Peyer's patch (tissue), 4 donors: ENCODE data around the gene ZBED1. TPM values are rescaled to one million over a fixed set of nuclear protein-coding genes. Genes with fewer than 3 reads are reported as not detected.
A peak's percentile ranks its signal among the peaks of the same experiment; 100 is the strongest.

Experiments used
- DNase-seq, 3 donors: peaks; one replicate each; pipeline ENCODE4 v3.0.0-alpha.2; 2017 to 2019
- H3K27ac ChIP-seq, 4 donors: fragments of 200-600 bp; sonication (generic); one replicate each; pipeline ENCODE4 v1.5.1; 2016 to 2019
- H3K27me3 ChIP-seq, 2 donors: fragments of 200-600 bp; sonication (generic); one replicate each; pipeline ENCODE4 v1.5.1; 2019
- H3K36me3 ChIP-seq, 3 donors: fragments of 200-600 bp; sonication (generic); one replicate each; pipeline ENCODE4 v1.5.1; 2016 to 2019
- H3K4me1 ChIP-seq, 4 donors: fragments of 200-600 bp; sonication (generic); one replicate each; pipeline ENCODE4 v1.5.1; 2016 to 2019
- H3K4me3 ChIP-seq, 4 donors: fragments of 200-600 bp; sonication (generic); 1 replicate in 3 of 4; 2 replicates in 1 of 4; pipeline ENCODE4 v1.5.1; 2016 to 2019; ENCODE audit warnings: mild to moderate bottlenecking in 1 of 4
- H3K9me3 ChIP-seq, 4 donors: fragments of 200-600 bp; sonication (generic); one replicate each; pipeline ENCODE4 v1.5.1; 2016 to 2019; ENCODE audit warnings: mild to moderate bottlenecking in 1 of 4
- CTCF ChIP-seq, 6 experiments: fragments of 450-650 bp in 4 of 6; fragments of 200-600 bp in 2 of 6; sonication (generic) in 1 of 6; IDR thresholded peaks; one replicate each; pipeline ENCODE4 v1.5.1; 2017 to 2019; ENCODE audit warnings: antibody characterized with exemption in 6 of 6, mild to moderate bottlenecking in 3 of 6, moderate library complexity in 1 of 6
- POLR2A ChIP-seq, 2 donors: fragments of 450-650 bp; IDR thresholded peaks; one replicate each; pipeline ENCODE4 v1.5.1; 2017; ENCODE audit warnings: antibody characterized with exemption in 2 of 2, mild to moderate bottlenecking in 2 of 2, moderate library complexity in 2 of 2
- total RNA-seq, 4 donors: library from RNA; depleted of rRNA; stranded (reverse); fragments of >200 nt; gene quantifications; one replicate each; pipeline ENCODE4 v1.1.0, GENCODE V29; 2016

Gene ZBED1
- total RNA-seq, 4 donors from 2014 or later = 48.7 to 71.4 (median 59.8) TPM

GRCh38 chrX:2498781-2499302 lies 1.9 kb downstream of the ZBED1 start:
- Histone ChIP-seq H3K36me3 (peaks cover 0 to 9% (median 0%) of the 10 kb centered on the region in 3 donors), H3K27me3 (no peaks in the 10 kb centered on the region), H3K9me3 (no peaks in the 10 kb centered on the region), H3K4me3 (peak overlapping the region in 3 of 4 donors; percentile 83 to 99 (median 86)), H3K4me1 (peaks cover 0 to 27% (median 6%) of the 10 kb centered on the region in 4 donors), H3K27ac (peak overlapping the region; percentile 8 to 96 (median 91))
- TF ChIP-seq POLR2A (IDR thresholded peaks at IDR 0.05) (no peak), CTCF (IDR thresholded peaks at IDR 0.05) (no peak)
- no peak for DNase-seq

- peak overlapping the region; percentile 8 to 96 (median 91) for H3K27ac ChIP-seq
- peak in 1 of 3 donors; percentile 69 for DNase-seq
- no peaks in the 10 kb centered on the region for H3K9me3 ChIP-seq
- no peaks in the 10 kb centered on the region for H3K27me3 ChIP-seq
- peaks cover 0 to 27% (median 6%) of the 10 kb centered on the region in 4 donors for H3K4me1 ChIP-seq
- TF ChIP-seq CTCF (IDR thresholded peaks at IDR 0.05) (no peak), POLR2A (IDR thresholded peaks at IDR 0.05) (no peak)
- H3K4me3 ChIP-seq = peak overlapping the region in 2 of 4 donors; percentile 86 to 99
- H3K36me3 ChIP-seq = peaks cover 0 to 9% (median 0%) of the 10 kb centered on the region in 3 donors
Observed at GRCh38 chrX:2497961-2498780, 2.6 kb downstream of the ZBED1 start.

GRCh38 chrX:2495595-2495994 lies 5.2 kb downstream of the ZBED1 start:
- peaks cover 0 to 14% (median 4%) of the 10 kb centered on the region in 4 donors for H3K4me1 ChIP-seq

GRCh38 chrX:2492531-2493218 lies 8.1 kb downstream of the ZBED1 start:
- peaks cover 0 to 4% (median 0%) of the 10 kb centered on the region in 4 donors for H3K4me1 ChIP-seq
- peaks cover 0 to 40% (median 0%) of the 10 kb centered on the region in 3 donors for H3K36me3 ChIP-seq
- H3K27me3 ChIP-seq = no peaks in the 10 kb centered on the region
- TF ChIP-seq POLR2A (IDR thresholded peaks at IDR 0.05) = no peak
- DNase-seq = peak in 1 of 3 donors; percentile 36
- H3K9me3 ChIP-seq = no peaks in the 10 kb centered on the region
- H3K27ac ChIP-seq = no peak overlapping the region
- no peak overlapping the region for H3K4me3 ChIP-seq

More at GRCh38 chrX:2495595-2495994, 5.2 kb downstream of the ZBED1 start:
- TF ChIP-seq POLR2A (IDR thresholded peaks at IDR 0.05) (no peak), CTCF (IDR thresholded peaks at IDR 0.05) (no peak)
- Histone ChIP-seq H3K27ac (no peak overlapping the region), H3K27me3 (no peaks in the 10 kb centered on the region), H3K4me3 (no peak overlapping the region), H3K36me3 (peaks cover 0 to 10% (median 0%) of the 10 kb centered on the region in 3 donors), H3K9me3 (no peaks in the 10 kb centered on the region)
- peak in 1 of 3 donors; percentile 33 for DNase-seq

- H3K27me3 ChIP-seq = no peaks in the 10 kb centered on the region
- peaks cover 0 to 52% (median 0%) of the 10 kb centered on the region in 3 donors for H3K36me3 ChIP-seq
- no peak overlapping the region for H3K27ac ChIP-seq
- DNase-seq = no peak
- H3K4me1 ChIP-seq = no peaks in the 10 kb centered on the region
- TF ChIP-seq CTCF (IDR thresholded peaks at IDR 0.05) (no peak), POLR2A (IDR thresholded peaks at IDR 0.05) (no peak)
- H3K9me3 ChIP-seq = no peaks in the 10 kb centered on the region
- no peak overlapping the region for H3K4me3 ChIP-seq
Observed at GRCh38 chrX:2490634-2491033, 10.1 kb downstream of the ZBED1 start.
